HepG2 (cell line): ENCODE measurements around the gene TSPAN11. TPM values are rescaled to one million over a fixed set of nuclear protein-coding genes. Genes with fewer than 3 reads are reported as not detected.

Experiments used
- ATAC-seq: fragments of 200-7000 bp; cut with Tn5 transposase; 3 replicates; pipeline ENCODE4 v1.9.1; 2020; ENCODE audit warnings: mild to moderate bottlenecking, moderate library complexity
- BruUV-seq: library from RNA; stranded (reverse); fragments of 400-500 nt; replicated peaks from 2 replicates; lab custom pipeline; 2021; lab: Mats Ljungman, UMichigan
- CTCF ChIA-PET: fragments of 300-600 bp; formaldehyde crosslinking; extraction: SDS; loops from one replicate; lab custom pipeline; 2021; ENCODE audit warnings: low total read pairs, inconsistent platforms, low intra/inter-chr PET ratio; lab: Yijun Ruan, JAX
- POLR2A ChIA-PET: fragments of 350-600 bp; sonication (Branson Sonifier 250); formaldehyde crosslinking; loops from one replicate; lab custom pipeline; 2020; ENCODE audit warnings: antibody characterized with exemption, inconsistent platforms; lab: Yijun Ruan, JAX
- DNase-seq: peaks from one replicate; pipeline ENCODE4 v3.0.0-alpha.2; 2015; ENCODE audit warnings: low spot score
- FAIRE-seq: peaks from 3 replicates; lab custom pipeline; 2011; peaks lifted over from hg19 to GRCh38; lab: Jason Lieb, UNC
- H2AFZ ChIP-seq: one replicate; pipeline ENCODE4 v1.6.1; 2011; ENCODE audit warnings: low read length, inconsistent platforms
- H3K27ac ChIP-seq: fragments of 300-600 bp; 3 replicates; pipeline ENCODE4 v1.8.0; 2011; ENCODE audit warnings: mixed run types, mild to moderate bottlenecking, mixed read lengths, low read length, inconsistent platforms; ENCODE audit not compliant: insufficient read depth; ENCODE audit errors: extremely low read length
- H3K27me3 ChIP-seq, 2 experiments: fragments of 200-600 bp in 1 of 2; 2 replicates in 1 of 2; 3 replicates in 1 of 2; pipeline versions ENCODE4 v1.6.0 to v1.8.0; 2011; ENCODE audit warnings: low read length in 2 of 2, mild to moderate bottlenecking in 2 of 2, moderate library complexity in 2 of 2, inconsistent platforms in 1 of 2; ENCODE audit not compliant: insufficient read depth in 2 of 2, control insufficient read depth in 1 of 2
- H3K36me3 ChIP-seq, 2 experiments: fragments of 200-600 bp in 1 of 2; replicated peaks in 1 of 2; 2 replicates in 1 of 2; 3 replicates in 1 of 2; pipeline versions ENCODE4 v1.5.1 to v1.8.0; 2011; ENCODE audit warnings: low read length in 2 of 2, inconsistent platforms in 1 of 2; ENCODE audit not compliant: insufficient read depth in 2 of 2, control insufficient read depth in 1 of 2
- H3K4me1 ChIP-seq: 2 replicates; pipeline ENCODE4 v1.5.1; 2012; ENCODE audit warnings: low read length, inconsistent platforms; ENCODE audit not compliant: insufficient read depth
- H3K4me2 ChIP-seq: 2 replicates; pipeline ENCODE4 v1.6.0; 2011; ENCODE audit warnings: low read depth, low read length, inconsistent platforms
- H3K4me3 ChIP-seq, 3 experiments: fragments of 200-600 bp in 1 of 3; sonication (generic), shearing (Covaris generic) in 1 of 3; replicated peaks in 1 of 3; 2 replicates each; pipeline ENCODE4 v1.5.1; 2011 to 2016; ENCODE audit warnings: low read length in 3 of 3, inconsistent platforms in 2 of 3, low read depth in 2 of 3, mild to moderate bottlenecking in 2 of 3, control low read depth in 1 of 3, mixed read lengths in 1 of 3; ENCODE audit not compliant: insufficient read depth in 1 of 3
- H3K79me2 ChIP-seq: one replicate; pipeline ENCODE4 v1.6.1; 2011; ENCODE audit warnings: low read length, inconsistent platforms; ENCODE audit not compliant: insufficient read depth
- H3K9ac ChIP-seq: 2 replicates; pipeline ENCODE4 v1.6.0; 2011; ENCODE audit warnings: mild to moderate bottlenecking, low read depth, low read length, inconsistent platforms; ENCODE audit not compliant: insufficient read depth
- H3K9me3 ChIP-seq: 2 replicates; pipeline ENCODE4 v1.5.1; 2012; ENCODE audit warnings: mild to moderate bottlenecking, low read length
- H4K20me1 ChIP-seq: 2 replicates; pipeline ENCODE4 v1.6.0; 2011; ENCODE audit warnings: inconsistent platforms, mild to moderate bottlenecking, low read length, moderate library complexity; ENCODE audit not compliant: insufficient read depth
- MAZ ChIP-seq, 2 experiments: sonication (generic) in 1 of 2; formaldehyde crosslinking in 1 of 2; IDR thresholded peaks; 2 replicates each; pipeline versions ENCODE4 v1.5.0 to v1.6.1; 2012 to 2020; ENCODE audit warnings: low read depth in 2 of 2, mild to moderate bottlenecking in 2 of 2, borderline replicate concordance in 1 of 2, improper control_type of control experiment in 1 of 2, low read length in 1 of 2, missing genetic modification reagents in 1 of 2, moderate library complexity in 1 of 2
- RBFOX2 ChIP-seq: fragments of 200-400 bp; formaldehyde crosslinking; IDR thresholded peaks from 2 replicates; pipeline ENCODE4 v1.6.1; 2017; ENCODE audit warnings: low read depth, mild to moderate bottlenecking, low read length
- SNRNP70 ChIP-seq: fragments of 200-400 bp; formaldehyde crosslinking; IDR thresholded peaks from 2 replicates; pipeline ENCODE4 v1.6.1; 2017; ENCODE audit warnings: mild to moderate bottlenecking, low read depth, low read length, moderate library complexity
- TARDBP ChIP-seq: sonication (generic); formaldehyde crosslinking; IDR thresholded peaks from 2 replicates; pipeline ENCODE4 v1.8.0; 2022; ENCODE audit warnings: mild to moderate bottlenecking, missing genetic modification reagents
- ZNF17 ChIP-seq: sonication (generic); formaldehyde crosslinking; IDR thresholded peaks from 2 replicates; pipeline ENCODE4 v1.5.0; 2020; ENCODE audit warnings: mild to moderate bottlenecking, missing genetic modification reagents
- ZNF501 ChIP-seq: sonication (generic); formaldehyde crosslinking; IDR thresholded peaks from 2 replicates; pipeline ENCODE4 v1.5.1; 2020; ENCODE audit warnings: mild to moderate bottlenecking, moderate library complexity, missing genetic modification reagents
- ZNF841 ChIP-seq: sonication (generic); formaldehyde crosslinking; IDR thresholded peaks from 2 replicates; pipeline ENCODE4 v1.8.1; 2023; ENCODE audit warnings: missing genetic modification reagents, borderline replicate concordance
- WGBS: methylation state at CpG from one replicate; pipeline ENCODE4 v1.1.6; 2017; ENCODE audit warnings: low lambda C conversion rate; 5-methylcytosine and 5-hydroxymethylcytosine counted together
- in situ Hi-C: cut with HindIII; loops from 2 replicates; pipeline ENCODE4 v1.10.0; 2017; ENCODE audit warnings: low pct_unique_long_range_greater_than_20kb; ENCODE audit not compliant: extremely low pct_ligation_motif_present
- intact Hi-C: fragments of 100-400 bp; cut with micrococcal nuclease; formaldehyde crosslinking; loops from one replicate; pipeline ENCODE4 v1.10.0; 2022; ENCODE audit not compliant: unreplicated experiment
- polyA plus RNA-seq, 8 experiments: library from polyadenylated mRNA; depleted of rRNA in 3 of 8; stranded (reverse) in 7 of 8; unstranded in 1 of 8; fragments of >200 nt; fragmentation: Illumina TruSeq in 4 of 8; extraction: Trizol in 4 of 8; gene quantifications; 2 replicates each; pipeline versions ENCODE4 v1.2.1 to v1.2.3, GENCODE V29; 2011 to 2016; ENCODE audit warnings: low read depth in 4 of 8, missing spikeins in 1 of 8, mixed read lengths in 1 of 8; ENCODE audit not compliant: insufficient read depth in 1 of 8
- total RNA-seq, 5 experiments: library from RNA; depleted of rRNA; stranded (reverse); fragments of >200 nt; fragmentation: Illumina TruSeq; extraction: Trizol; gene quantifications; 2 replicates each; pipeline ENCODE4 v1.2.3, GENCODE V29; 2016; ENCODE audit warnings: low read depth in 1 of 5
- TF ChIP-seq, protein P1 (sequence below): sonication (generic); formaldehyde crosslinking; IDR thresholded peaks from 2 replicates; pipeline ENCODE4 v1.4.0; 2020; ENCODE audit warnings: missing genetic modification reagents
- TF ChIP-seq, protein P2 (sequence below), 2 experiments: sonication (generic) in 1 of 2; formaldehyde crosslinking in 1 of 2; IDR thresholded peaks; 2 replicates each; pipeline versions ENCODE4 v1.4.0 to v1.6.1; 2018 to 2020; ENCODE audit warnings: missing genetic modification reagents in 2 of 2, borderline replicate concordance in 1 of 2, low read depth in 1 of 2, mild to moderate bottlenecking in 1 of 2, missing biosample characterization in 1 of 2
- TF ChIP-seq, protein P3 (sequence below): sonication (generic); formaldehyde crosslinking; IDR thresholded peaks from 2 replicates; pipeline ENCODE4 v1.5.0; 2020; ENCODE audit warnings: mild to moderate bottlenecking, missing genetic modification reagents, borderline replicate concordance

Gene TSPAN11
- total and polyA plus RNA-seq, 2 of the 13 experiments (the other 11 are each of a cell fraction or from before 2014, with no cell fraction given), result 0.01 to 0.07 TPM

DNA sequence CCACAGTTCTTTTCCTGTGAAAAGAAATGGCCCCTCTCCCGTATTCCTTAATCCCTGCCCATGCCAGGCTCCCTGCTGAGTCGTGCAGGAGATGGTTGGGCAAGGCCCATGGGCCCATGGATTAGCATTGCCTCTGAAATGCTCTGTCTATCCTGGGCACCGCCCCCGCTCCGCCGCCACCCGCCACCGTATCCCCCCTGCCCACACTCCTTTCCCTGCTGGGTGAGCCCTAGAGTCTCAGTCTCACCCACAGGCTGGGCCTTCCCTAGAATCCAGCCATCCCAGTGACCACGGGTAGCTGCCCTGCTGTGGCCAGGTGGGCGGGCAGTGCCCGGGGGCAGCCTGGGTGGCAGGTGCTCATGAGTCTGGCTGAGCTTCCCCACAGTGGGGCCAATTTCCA lies 50.6 kb downstream of the TSPAN11 start (continued):
- TF ChIP-seq, protein P1, sequence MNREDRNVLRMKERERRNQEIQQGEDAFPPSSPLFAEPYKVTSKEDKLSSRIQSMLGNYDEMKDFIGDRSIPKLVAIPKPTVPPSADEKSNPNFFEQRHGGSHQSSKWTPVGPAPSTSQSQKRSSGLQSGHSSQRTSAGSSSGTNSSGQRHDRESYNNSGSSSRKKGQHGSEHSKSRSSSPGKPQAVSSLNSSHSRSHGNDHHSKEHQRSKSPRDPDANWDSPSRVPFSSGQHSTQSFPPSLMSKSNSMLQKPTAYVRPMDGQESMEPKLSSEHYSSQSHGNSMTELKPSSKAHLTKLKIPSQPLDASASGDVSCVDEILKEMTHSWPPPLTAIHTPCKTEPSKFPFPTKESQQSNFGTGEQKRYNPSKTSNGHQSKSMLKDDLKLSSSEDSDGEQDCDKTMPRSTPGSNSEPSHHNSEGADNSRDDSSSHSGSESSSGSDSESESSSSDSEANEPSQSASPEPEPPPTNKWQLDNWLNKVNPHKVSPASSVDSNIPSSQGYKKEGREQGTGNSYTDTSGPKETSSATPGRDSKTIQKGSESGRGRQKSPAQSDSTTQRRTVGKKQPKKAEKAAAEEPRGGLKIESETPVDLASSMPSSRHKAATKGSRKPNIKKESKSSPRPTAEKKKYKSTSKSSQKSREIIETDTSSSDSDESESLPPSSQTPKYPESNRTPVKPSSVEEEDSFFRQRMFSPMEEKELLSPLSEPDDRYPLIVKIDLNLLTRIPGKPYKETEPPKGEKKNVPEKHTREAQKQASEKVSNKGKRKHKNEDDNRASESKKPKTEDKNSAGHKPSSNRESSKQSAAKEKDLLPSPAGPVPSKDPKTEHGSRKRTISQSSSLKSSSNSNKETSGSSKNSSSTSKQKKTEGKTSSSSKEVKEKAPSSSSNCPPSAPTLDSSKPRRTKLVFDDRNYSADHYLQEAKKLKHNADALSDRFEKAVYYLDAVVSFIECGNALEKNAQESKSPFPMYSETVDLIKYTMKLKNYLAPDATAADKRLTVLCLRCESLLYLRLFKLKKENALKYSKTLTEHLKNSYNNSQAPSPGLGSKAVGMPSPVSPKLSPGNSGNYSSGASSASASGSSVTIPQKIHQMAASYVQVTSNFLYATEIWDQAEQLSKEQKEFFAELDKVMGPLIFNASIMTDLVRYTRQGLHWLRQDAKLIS (CRISPR knock-in tag), result no peak
- TF ChIP-seq ZNF17 (CRISPR knock-in tag) (no peak), MAZ (IDR thresholded peaks at IDR 0.05; ENCODE audit: borderline replicate concordance, low read depth, low read length) (no peak), MAZ (CRISPR knock-in tag; IDR thresholded peaks at IDR 0.05; ENCODE audit: low read depth) (no peak)
- TF ChIP-seq, all 625 proteins: peak for 0

DNA sequence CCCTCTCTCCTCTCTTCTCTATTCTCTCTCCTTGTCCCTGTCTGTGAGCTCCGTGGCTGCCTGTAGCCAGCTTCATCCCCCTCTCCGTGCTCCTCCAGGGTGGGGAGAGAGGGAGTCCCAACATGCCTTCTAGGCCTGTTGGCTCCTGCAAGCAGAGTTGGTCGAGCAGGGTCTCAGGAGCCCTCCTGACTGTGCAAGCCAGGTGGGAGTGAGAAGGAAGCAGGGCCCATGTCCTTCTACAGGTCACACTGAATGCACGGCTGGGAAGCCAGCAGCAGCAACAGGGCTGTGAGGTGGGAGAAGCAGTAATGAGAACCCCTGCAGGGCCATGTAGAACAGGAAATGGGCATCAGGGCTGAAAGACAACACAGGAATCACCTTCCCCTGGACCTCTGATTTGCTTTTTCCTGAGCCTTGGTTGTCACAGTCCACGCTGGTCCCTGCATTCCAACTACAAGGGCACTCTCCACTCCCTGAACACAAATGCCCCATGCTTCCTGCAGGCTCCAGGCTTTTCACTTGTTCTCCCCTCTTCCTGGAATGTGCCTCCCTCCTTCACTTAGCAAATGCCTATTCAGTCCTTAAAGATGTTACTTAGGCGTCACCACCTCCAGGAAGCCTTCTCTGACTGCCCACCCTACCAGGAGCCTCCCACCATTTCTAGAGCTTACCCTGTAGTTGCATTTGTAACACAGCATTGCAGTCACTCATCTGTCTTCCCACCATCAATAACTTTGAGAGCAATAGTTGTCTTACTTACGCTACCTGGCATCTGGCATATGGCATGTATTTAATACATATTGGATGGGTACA lies 51.2 kb downstream of the TSPAN11 start:
- no peak overlapping the region for H3K4me2 ChIP-seq
- H3K9ac ChIP-seq, result no peak overlapping the region
- no peak overlapping the region for H3K27ac ChIP-seq
- H3K36me3 ChIP-seq, result no peaks in the 10 kb centered on the region
- H3K4me3 ChIP-seq, result no peak overlapping the region
- H3K4me1 ChIP-seq, result no peaks in the 10 kb centered on the region
- ChIA-PET POLR2A (no interaction called here), CTCF (no interaction called here)
- intact Hi-C loops, result no loop called here
- FAIRE-seq, result no peak
- H4K20me1 ChIP-seq, result no peaks in the 10 kb centered on the region
- BruUV-seq, result no TSS peak
- H3K27me3 ChIP-seq, result peaks cover 6 to 53% of the 10 kb centered on the region in 2 experiments; a peak in 4 of 5 replicates
- no peaks in the 10 kb centered on the region for H3K9me3 ChIP-seq
- no peak overlapping the region for H2AFZ ChIP-seq
- WGBS, result 18% methylated on average over 7 of the region's 7 CpGs
- no peak for ATAC-seq
- H3K79me2 ChIP-seq, result no peaks in the 10 kb centered on the region
- in situ Hi-C loops, result no loop called here
- no peak for DNase-seq
- TF ChIP-seq ZNF501 (CRISPR knock-in tag), result no peak
- TF ChIP-seq SNRNP70, result no peak
- TF ChIP-seq TARDBP (CRISPR knock-in tag), result no peak
- TF ChIP-seq RBFOX2, result no peak
- TF ChIP-seq, protein P2, sequence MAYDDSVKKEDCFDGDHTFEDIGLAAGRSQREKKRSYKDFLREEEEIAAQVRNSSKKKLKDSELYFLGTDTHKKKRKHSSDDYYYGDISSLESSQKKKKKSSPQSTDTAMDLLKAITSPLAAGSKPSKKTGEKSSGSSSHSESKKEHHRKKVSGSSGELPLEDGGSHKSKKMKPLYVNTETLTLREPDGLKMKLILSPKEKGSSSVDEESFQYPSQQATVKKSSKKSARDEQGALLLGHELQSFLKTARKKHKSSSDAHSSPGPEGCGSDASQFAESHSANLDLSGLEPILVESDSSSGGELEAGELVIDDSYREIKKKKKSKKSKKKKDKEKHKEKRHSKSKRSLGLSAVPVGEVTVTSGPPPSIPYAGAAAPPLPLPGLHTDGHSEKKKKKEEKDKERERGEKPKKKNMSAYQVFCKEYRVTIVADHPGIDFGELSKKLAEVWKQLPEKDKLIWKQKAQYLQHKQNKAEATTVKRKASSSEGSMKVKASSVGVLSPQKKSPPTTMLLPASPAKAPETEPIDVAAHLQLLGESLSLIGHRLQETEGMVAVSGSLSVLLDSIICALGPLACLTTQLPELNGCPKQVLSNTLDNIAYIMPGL (CRISPR knock-in tag; IDR thresholded peaks at IDR 0.05; ENCODE audit: borderline replicate concordance in 1 of 2, low read depth in 1 of 2), result no peak
- TF ChIP-seq ZNF841 (CRISPR knock-in tag), result no peak
- TF ChIP-seq, protein P3, sequence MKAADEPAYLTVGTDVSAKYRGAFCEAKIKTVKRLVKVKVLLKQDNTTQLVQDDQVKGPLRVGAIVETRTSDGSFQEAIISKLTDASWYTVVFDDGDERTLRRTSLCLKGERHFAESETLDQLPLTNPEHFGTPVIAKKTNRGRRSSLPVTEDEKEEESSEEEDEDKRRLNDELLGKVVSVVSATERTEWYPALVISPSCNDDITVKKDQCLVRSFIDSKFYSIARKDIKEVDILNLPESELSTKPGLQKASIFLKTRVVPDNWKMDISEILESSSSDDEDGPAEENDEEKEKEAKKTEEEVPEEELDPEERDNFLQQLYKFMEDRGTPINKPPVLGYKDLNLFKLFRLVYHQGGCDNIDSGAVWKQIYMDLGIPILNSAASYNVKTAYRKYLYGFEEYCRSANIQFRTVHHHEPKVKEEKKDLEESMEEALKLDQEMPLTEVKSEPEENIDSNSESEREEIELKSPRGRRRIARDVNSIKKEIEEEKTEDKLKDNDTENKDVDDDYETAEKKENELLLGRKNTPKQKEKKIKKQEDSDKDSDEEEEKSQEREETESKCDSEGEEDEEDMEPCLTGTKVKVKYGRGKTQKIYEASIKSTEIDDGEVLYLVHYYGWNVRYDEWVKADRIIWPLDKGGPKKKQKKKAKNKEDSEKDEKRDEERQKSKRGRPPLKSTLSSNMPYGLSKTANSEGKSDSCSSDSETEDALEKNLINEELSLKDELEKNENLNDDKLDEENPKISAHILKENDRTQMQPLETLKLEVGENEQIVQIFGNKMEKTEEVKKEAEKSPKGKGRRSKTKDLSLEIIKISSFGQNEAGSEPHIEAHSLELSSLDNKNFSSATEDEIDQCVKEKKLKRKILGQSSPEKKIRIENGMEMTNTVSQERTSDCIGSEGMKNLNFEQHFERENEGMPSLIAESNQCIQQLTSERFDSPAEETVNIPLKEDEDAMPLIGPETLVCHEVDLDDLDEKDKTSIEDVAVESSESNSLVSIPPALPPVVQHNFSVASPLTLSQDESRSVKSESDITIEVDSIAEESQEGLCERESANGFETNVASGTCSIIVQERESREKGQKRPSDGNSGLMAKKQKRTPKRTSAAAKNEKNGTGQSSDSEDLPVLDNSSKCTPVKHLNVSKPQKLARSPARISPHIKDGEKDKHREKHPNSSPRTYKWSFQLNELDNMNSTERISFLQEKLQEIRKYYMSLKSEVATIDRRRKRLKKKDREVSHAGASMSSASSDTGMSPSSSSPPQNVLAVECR (CRISPR knock-in tag), result no peak
